Right renal cortex interstitium (tissue), 3 donors: ENCODE results near the gene OFD1. TPM values are rescaled to one million over a fixed set of nuclear protein-coding genes. Genes with fewer than 3 reads are reported as not detected.
"Not testable (repeated sequence)": the region's sequence is repeated elsewhere in the genome, so short reads cannot be mapped to it uniquely, and the experiment has no call there.

Source experiments
- DNase-seq, 3 donors: peaks; one replicate each; pipeline ENCODE4 v3.0.0-alpha.2; 2013; ENCODE audit warnings: low read depth in 3 of 3, low spot score in 2 of 3
- polyA plus RNA-seq, 3 donors: library from polyadenylated mRNA; unstranded; fragments of 120-200 nt; gene quantifications; one replicate each; pipeline ENCODE4 v1.2.1, GENCODE V29; 2013; ENCODE audit not compliant: insufficient read length in 3 of 3

Gene OFD1
- polyA plus RNA-seq, 3 donors: 35.6 to 41.4 (median 35.8) TPM

GRCh38 chrX:13700380-13700779 lies 34.2 kb upstream of the OFD1 start:
- DNase-seq: no peak

- no peak for DNase-seq
Measured at GRCh38 chrX:13702111-13702789, 32.3 kb upstream of the OFD1 start.

GRCh38 chrX:13703135-13703534 lies 31.4 kb upstream of the OFD1 start:
- DNase-seq: no peak

- DNase-seq: no peak
Measured at GRCh38 chrX:13703589-13703988, 31.0 kb upstream of the OFD1 start.

GRCh38 chrX:13711141-13711540 lies 23.4 kb upstream of the OFD1 start:
- no peak for DNase-seq

GRCh38 chrX:13716455-13716854 lies 18.1 kb upstream of the OFD1 start:
- no peak for DNase-seq

GRCh38 chrX:13716905-13717304 lies 17.6 kb upstream of the OFD1 start:
- DNase-seq: no peak

- DNase-seq: no peak
Measured at GRCh38 chrX:13717700-13718472, 16.7 kb upstream of the OFD1 start.

- DNase-seq: no peak
Measured at GRCh38 chrX:13719192-13719856, 15.2 kb upstream of the OFD1 start.

- no peak for DNase-seq
Measured at GRCh38 chrX:13721371-13721770, 13.2 kb upstream of the OFD1 start.

GRCh38 chrX:13721819-13722519 lies 12.6 kb upstream of the OFD1 start:
- DNase-seq: no peak

GRCh38 chrX:13724878-13725277 lies 9.7 kb upstream of the OFD1 start:
- not testable (repeated sequence) for DNase-seq

- DNase-seq: not testable (repeated sequence)
Measured at GRCh38 chrX:13726583-13726982, 8.0 kb upstream of the OFD1 start.

GRCh38 chrX:13730523-13730922 lies 4.0 kb upstream of the OFD1 start:
- not testable (repeated sequence) for DNase-seq

- no peak for DNase-seq
Measured at GRCh38 chrX:13732246-13733067, 2.1 kb upstream of the OFD1 start.

- DNase-seq: no peak
Measured at GRCh38 chrX:13733506-13733905, 1.0 kb upstream of the OFD1 start.

GRCh38 chrX:13741695-13742094 lies 7.1 kb downstream of the OFD1 start:
- DNase-seq: no peak

GRCh38 chrX:13742397-13743176 lies 8.0 kb downstream of the OFD1 start:
- DNase-seq: no peak

GRCh38 chrX:13747836-13748235 lies 13.3 kb downstream of the OFD1 start:
- no peak for DNase-seq
